Activated T-helper 1 cell treated with Interleukin-2 at 50 U/mL for 16 hours (primary cell): Measurements from ENCODE around the gene OR6S1.
A peak's percentile ranks its signal among the peaks of the same experiment; 100 is the strongest.
"Not testable (repeated sequence)": the region's sequence is repeated elsewhere in the genome, so short reads cannot be mapped to it uniquely, and the experiment has no call there.

Experiments used
- DNase-seq: peaks from one replicate; pipeline ENCODE4 v3.0.0-alpha.2; 2020; ENCODE audit warnings: low read depth

Gene OR6S1

DNA sequence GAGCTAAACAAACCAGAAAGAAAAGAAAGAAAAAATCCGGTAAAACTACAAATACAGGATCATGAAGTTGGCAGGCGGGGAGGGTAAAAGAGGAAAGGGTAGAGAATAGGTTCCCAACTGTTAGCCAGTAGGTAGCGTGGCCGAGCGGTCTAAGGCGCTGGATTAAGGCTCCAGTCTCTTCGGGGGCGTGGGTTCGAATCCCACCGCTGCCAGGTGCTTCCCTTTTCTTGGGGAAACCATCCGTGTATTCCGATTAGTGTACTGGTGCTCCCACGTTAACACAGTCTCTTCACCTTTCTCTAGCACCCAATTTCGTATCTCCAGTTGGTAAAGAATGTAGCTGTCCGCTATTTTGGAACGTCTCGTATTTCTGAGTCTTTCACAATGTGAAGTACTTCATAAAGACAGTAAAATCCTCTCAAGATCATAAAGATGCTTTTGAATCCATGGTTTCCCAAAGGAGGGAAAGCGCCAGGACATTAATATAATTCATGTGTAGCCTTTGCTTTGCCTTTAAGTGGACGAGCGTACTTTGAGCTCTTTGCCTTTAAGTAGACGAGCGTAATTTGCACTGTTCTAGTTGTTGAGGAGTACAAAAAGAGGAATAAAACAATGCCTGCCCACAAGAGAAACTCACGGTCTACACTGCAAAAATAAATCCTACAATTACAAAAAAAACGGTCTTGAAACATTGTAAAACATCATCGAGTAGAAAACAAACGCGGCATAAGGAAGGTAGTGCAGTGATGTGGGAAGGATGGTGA, 31.3 kb downstream of the OR6S1 start:
- DNase-seq = peak; percentile 45

- peak; percentile 34 for DNase-seq
Observed at GRCh38 chr14:20609215-20610001, 32.1 kb downstream of the OR6S1 start.

DNA sequence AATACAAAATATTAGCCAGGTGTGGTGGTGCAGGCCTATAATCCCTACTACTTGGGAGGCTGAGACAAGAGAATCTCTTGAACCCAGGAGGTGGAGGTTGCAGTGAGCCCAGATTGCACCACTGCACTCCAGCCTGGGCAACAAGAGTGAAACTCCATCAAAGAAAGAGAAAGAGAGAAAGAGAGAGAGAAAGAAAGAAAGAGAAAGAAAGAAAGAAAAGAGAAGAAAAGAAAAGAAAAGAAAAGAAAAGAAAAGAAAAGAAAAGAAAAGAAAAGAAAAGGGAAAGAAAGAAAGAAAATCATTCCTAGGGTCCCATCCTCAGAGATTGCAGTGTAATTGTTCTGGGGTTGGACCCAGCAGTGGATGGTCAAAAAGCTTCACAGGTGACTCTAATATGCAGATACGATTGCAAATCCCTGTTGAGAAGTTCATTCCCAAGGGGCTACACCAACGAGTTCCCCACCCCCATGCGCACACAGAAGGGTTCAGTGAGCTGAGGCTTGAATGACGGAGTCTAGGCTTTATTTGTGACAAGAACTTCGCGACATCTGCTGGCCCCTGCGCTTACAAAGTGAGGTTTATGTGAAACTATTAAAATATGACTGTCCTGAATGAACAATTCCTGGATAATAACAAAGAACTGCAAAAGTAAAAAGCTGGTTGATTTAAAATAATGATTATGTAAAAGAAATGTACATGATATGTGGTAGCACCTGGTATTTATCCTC, 32.9 kb downstream of the OR6S1 start:
- DNase-seq = no peak

DNA sequence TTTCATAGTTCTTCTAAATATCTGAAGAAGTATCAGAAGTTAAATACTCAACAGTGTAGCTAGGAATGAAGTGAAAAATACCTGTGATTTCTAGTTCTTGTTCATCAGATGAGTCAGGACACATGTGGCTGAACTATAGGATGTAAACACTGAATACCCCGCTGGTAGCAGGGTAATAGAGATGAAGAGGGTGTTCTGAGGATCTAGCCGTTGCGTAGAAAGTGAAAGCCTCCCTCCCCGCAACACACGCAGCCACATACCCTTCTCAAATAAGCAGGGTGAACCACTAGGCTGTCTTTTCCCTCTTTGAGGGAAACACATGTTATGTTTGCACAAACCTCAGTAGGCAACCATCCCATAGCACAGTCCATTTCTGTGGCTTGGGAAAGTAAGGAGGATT, 33.9 kb downstream of the OR6S1 start:
- no peak for DNase-seq

DNA sequence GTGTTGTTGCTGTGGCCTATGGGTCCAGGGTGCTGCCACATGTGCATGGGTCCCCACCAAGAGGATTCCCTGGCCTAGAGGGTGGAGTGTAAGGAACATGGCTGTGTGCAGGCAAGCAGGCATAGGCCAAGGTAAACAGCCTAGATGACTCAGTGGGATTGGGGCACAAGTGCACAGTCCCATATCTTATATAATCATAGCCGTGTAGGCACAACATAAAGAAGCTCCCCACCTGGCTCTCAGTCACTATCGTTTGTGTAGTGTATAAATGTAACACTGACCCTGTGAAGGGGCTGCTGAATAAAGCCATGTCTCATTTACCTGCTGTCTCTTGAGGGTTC, 34.6 kb downstream of the OR6S1 start:
- DNase-seq = no peak

DNA sequence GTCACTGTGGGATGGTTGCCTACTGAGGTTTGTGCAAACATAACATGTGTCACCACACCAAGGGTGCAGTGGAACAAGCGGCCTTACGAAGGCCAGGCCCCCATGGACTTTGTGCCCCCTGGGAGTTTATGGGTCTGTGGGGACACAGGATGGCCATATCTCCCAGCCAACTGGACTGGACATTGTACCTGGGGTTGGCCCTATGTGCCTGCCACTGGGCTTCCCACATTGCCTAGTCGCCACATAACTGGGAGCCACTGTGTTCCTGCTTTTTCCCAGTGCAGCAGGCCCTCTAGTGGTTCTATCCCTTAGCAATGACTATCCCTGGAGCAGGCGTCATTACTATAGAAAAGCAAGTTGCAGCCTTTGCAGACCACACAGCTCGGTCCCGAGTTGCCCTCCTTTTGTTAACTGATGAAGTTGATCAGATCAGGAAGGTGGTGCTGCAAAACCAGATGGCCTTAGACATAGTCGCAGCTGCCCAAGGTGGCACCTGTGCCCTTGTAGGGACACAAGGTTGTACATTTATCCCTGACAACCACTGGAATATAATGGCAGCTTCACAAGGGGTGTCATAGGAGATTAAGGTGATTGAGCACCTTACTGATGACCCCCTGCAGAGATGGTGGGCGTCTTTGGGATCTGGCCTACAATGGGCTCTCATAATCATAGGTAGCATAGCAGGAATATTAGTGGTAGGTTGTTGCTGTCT, 35.1 kb downstream of the OR6S1 start:
- DNase-seq = no peak

GRCh38 chr14:20603813-20604690, 37.4 kb downstream of the OR6S1 start:
- no peak for DNase-seq

DNA sequence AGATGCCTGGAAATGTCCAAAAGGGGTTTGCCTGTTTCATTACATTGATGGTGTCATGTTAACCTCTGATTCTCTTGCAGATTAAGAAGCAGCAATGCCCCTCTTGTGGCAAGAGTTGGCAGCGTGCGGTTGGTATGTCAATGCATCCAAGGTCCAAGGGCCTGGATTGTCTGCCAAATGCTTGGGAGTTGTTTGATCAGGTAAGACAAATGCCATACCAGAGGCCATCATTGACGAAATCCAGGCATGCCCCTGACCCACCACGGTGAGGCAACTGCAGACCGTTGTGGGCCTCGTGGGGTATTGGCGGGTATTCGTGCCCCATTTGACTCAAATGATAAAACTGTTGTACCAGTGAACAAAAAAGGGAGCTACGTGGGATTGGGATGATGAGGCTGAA, 38.9 kb downstream of the OR6S1 start:
- DNase-seq = no peak

GRCh38 chr14:20601522-20601921, 40.0 kb downstream of the OR6S1 start:
- no peak for DNase-seq

DNA sequence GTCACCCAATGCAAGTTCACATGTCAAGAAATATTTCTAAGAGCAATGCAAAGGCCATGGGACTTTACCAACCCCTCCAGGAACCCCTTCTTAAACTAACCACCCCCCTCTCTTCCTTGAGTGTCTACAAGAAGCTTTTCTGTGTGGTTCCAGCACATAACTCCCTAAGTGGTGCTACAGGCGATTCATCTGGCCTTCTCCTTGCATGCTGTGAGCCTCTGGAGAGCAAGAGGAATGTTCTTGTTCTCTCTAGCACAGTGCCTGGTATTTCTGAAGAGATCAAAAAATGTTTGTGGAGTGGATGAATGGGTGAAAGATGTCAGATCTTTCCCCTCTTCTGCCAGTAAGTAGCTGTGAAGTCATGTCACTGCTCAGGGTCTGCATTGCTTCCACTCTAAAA, 44.4 kb downstream of the OR6S1 start:
- DNase-seq = no peak

DNA sequence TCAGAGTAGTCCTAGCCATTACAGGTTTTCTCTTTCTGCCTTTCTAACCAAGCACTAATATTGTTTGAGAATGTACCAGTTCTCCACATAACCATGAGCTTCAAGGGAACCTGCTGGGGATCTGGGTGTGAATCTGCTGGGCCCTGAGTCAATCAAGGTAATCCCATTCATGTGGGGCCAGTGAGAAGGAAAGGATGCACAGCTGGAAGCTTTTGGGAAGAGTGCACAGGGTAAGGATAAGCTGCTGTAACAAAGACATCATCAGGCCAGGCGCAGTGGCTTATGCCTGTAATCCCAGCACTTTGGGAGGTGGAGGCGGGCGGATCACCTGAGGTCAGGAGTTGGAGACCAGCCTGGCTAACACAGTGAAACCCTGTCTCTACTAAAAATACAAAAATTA, 45.8 kb downstream of the OR6S1 start:
- not testable (repeated sequence) for DNase-seq

DNA sequence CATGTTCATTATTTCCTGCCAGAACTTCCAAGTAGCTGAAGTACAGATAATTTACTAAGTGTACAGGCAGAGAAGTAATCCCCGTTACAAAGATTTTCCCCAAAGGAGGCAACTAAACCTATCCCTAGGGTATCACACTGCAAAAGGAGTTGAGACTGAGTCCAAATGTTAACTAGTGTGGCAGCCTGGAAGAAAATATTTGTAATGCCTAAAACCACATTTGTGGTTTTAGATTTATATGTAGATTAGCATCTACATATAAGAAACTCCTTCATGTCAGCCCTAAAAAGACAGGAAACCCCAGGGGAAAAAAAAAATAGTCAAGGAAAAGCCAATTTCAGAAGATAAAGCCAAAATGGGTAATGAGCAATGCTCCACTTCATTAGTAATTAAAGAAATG, 48.9 kb downstream of the OR6S1 start:
- DNase-seq = no peak

- DNase-seq = no peak
Observed at GRCh38 chr14:20591235-20591634, 50.3 kb downstream of the OR6S1 start, which contains the start of gene RNASE12. Gene RNASE12 (minus strand): TSS chr14:20591376. CDS start chr14:20590723, 653 bp downstream.
